Measurements from ENCODE around the gene PKD1. TPM values are rescaled to one million over a fixed set of nuclear protein-coding genes. Genes with fewer than 3 reads are reported as not detected.

The PKD1 gene
- 77.2 and 78.4 TPM in 2 replicates for total RNA-seq

- intact Hi-C loops (cut with micrococcal nuclease), result loop anchor here (1.0 kb wide), 1 partner anchor 113 kb away; no protein-coding TSS in a partner anchor
These were observed at the start of gene PKD1 for GRCh38 chr16:2135770-2136490. Gene PKD1 (minus strand): TSS chr16:2135898. CDS start chr16:2135689, 209 bp downstream.

GRCh38 chr16:2184962-2185361 lies 49.3 kb upstream of the PKD1 start:
- intact Hi-C loops (cut with micrococcal nuclease), result no loop called here

DNA sequence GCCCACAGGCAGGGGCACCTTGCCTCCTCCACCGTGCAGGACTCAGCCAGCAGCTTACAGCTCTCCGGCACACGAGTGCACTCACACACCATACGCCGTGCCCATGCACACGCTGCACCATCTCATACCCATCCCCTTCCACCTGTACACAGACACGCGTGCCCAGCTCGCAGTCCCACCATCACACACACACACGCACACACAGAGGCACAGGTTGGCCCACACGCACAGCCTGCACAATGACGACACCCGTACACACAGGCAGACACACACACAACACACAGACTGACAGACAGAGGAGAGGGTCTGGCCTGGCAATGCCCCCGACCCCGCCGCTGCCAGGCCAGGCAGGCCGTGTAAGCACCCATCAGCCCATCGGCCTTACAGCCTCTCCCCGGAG lies 48.6 kb upstream of the PKD1 start:
- intact Hi-C loops (cut with micrococcal nuclease), result no loop called here

DNA sequence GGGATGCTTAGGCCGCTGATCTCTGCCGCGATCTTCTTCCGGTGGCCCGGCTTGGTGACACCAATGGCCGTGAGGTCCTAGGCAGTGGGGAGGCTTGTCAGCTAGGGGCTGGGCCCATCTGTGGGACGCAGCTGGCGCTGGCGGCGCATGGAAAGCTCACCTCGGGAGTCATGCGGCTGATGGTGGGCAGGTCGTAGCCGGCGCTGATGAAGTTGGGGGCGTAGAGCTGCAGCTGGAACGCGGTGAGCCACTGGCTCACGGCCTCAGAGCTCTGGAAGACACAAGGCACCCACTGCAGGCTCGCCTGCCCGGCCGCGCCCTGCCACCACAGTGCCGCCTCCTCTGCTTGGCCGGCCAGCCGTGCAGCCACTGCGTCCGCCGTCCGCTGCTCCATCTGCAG lies 48.0 kb upstream of the PKD1 start:
- intact Hi-C loops (cut with micrococcal nuclease), result no loop called here

DNA sequence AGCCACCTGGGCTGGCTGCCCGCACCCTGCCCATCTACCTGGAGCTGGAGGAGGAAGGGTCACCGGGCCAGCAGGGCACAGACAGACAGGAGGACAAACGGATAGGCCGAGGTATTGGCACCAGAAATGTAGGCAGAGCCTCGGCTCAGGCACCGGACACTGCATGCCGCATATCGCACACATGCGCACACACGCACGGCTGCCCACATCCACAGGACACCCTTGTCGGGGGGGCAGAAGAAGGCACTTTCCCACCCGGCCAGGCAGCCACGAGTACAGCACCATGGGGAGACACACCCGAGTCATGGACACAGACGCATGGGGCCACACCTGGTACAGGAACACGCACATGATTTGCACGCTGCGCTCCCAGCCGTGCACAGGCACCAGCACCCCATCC lies 46.3 kb upstream of the PKD1 start:
- intact Hi-C loops (cut with micrococcal nuclease), result no loop called here

GRCh38 chr16:2180962-2181923 lies 45.5 kb upstream of the PKD1 start:
- intact Hi-C loops (cut with micrococcal nuclease), result no loop called here

DNA sequence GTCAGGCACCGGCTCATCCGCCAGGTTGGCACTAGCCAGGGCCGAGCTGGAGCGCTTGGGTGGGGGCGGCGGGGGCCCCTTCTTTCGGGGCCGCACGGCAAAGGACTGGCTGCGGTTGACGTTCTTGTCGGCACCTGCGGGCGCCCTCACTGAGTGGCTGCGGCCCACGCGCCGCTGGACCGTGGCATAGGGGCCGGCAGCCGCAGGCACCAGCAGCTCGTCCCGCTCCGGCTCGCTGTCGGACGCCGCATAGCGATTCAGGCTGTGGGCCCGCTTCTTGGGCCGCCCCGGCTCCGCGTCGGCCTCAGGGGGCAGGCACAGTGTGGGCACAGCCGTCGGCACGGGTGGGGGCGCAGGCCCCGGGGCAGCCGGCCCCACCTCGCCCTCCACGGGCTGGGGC lies 44.8 kb upstream of the PKD1 start:
- intact Hi-C loops (cut with micrococcal nuclease), result no loop called here

- intact Hi-C loops (cut with micrococcal nuclease), result no loop called here
These were observed 43.9 kb upstream of the PKD1 start for GRCh38 chr16:2179576-2179975.

DNA sequence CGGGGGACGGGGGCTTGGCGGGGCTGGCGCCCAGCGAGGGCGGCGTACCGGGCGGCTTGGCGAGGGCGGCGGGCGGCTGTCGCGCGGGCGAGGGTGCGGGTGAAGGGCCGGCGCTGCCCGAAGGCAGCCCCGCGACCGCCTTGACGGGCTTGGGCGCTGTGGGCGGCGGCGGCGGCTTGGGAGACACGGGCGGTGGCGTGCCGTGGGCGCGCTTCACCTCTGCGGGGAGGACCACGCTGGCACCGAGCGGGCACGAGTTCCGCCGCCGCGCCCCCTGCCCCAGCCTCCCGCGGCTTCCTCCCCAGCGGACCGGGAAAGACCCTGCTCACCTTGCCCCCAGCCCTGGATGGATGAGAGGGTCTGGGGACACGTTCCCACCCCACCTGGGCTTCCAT lies 43.4 kb upstream of the PKD1 start:
- intact Hi-C loops (cut with micrococcal nuclease), result no loop called here

DNA sequence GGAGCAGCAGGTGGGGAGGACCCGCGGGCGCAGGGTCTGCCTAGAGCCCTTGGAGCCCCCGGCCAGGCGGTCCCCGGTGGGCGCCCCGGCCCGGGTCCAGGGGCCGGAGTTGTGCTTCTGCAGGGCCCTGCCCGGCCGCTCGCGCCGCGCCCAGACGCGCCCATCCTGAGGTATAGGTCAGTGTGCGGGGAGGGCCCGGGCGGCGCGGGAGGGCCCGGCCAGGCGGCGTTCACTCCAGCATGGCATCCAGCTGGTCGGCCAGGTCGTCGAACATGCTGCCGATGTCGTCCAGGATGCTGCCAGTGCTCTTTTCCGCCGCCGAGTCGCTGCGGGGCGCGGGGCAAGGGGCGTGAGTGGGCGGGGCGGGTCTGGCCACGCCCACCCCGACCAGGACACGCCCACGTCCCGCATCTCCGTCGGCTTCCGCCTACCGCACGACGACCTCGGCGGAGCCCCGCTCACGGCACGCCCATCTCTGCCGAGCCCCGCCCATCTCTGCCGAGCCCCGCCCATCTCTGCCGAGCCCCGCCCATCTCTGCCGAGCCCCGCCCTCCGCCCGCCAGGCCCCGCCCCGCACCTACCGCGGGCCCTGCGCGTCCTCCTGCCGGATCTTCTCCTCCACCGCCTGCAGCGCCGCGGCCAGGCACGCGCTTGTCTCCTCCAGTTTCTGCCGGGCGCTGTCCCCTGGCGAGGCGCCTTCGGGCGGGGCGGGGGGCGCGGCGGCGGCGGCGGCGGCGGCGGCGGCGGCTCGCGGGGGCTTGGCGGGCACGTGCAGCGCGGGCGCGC lies 42.8 kb upstream of the PKD1 start:
- intact Hi-C loops (cut with micrococcal nuclease), result no loop called here

DNA sequence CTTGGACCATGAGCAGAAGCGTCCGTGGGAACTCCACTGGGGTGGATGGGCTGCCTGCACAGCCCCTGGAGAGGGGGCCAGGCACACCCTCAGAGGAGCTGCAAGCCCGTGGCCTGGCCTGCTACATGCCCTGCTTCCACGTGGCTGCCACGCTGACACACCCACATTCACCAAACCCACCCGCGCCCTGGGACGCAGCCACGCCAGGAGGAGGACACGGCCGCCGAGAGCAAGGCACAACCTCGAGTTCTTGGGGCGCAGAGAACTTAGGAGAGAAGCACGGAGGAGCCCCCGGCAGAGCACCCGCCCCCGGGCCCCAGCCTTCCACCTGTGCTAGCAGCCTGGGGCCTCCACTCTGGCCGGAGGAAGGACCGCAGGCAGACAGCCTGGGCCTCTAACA lies 41.9 kb upstream of the PKD1 start:
- intact Hi-C loops (cut with micrococcal nuclease), result no loop called here

DNA sequence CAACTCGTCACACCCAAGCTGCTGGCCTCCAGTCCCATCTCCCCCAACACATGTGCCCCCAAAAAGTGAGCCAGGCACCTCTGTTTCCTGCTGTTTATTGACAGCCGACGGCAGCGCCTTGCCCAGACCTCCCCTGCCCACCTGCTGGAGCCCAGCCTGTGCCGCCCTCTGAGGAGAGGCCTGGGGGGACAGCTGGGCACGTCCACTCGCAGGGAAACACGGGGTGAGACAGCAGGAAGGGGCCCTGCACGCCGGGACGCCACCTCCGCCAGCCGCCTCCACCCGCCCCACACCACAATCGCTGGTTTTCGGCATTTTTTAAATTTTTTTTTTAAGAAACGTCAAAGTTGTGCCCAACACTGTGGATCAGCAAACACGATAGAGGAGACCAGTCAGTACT lies 41.4 kb upstream of the PKD1 start:
- intact Hi-C loops (cut with micrococcal nuclease), result no loop called here

DNA sequence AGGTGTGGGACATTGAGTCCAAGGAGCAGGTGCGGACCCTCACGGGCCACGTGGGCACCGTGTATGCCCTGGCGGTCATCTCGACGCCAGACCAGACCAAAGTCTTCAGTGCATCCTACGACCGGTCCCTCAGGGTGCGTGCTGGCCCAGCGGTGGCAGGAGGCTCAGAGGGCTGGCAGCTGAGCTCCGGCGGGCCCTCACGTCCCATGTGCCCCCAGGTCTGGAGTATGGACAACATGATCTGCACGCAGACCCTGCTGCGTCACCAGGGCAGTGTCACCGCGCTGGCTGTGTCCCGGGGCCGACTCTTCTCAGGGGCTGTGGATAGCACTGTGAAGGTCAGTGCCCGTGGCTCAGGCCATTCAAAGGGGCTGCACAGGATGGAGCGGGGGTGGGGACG lies 40.3 kb upstream of the PKD1 start:
- intact Hi-C loops (cut with micrococcal nuclease), result no loop called here

- intact Hi-C loops (cut with micrococcal nuclease), result no loop called here
These were observed 39.8 kb upstream of the PKD1 start for GRCh38 chr16:2175454-2175853.

- intact Hi-C loops (cut with micrococcal nuclease), result no loop called here
These were observed 38.9 kb upstream of the PKD1 start for GRCh38 chr16:2174396-2175131.

DNA sequence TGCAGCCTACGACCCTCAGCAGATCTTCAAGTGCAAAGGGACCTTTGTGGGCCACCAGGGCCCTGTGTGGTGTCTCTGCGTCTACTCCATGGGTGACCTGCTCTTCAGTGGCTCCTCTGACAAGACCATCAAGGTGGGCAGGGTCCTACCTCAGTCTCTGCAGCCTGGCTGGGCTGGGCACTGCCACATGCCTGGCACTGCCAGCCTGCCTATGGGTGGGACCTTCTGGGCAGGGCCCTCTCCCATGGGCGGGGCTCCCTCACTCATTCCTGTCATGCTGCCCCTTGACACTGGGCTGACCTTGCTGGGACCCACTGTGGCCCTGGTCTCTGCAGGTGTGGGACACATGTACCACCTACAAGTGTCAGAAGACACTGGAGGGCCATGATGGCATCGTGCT lies 38.2 kb upstream of the PKD1 start:
- intact Hi-C loops (cut with micrococcal nuclease), result no loop called here

DNA sequence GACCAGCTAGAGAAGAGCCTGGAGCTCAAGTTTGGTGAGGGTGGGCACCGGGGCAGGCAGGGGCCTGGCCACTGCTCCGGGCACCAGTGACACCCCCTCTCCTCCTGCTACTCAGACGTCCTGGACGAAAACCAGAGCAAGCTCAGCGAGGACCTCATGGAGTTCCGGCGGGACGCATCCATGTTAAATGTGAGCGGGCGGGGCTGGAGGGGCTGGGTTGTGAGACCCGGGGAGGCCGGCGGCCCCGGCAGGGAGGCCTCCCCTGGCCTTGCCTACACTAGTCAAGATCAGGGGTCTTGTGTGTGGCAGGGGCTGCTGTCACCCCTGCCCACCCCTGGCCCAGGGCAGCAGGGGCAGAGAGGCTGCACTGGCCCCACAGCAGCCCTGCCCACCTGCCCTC lies 37.7 kb upstream of the PKD1 start:
- intact Hi-C loops (cut with micrococcal nuclease), result no loop called here

DNA sequence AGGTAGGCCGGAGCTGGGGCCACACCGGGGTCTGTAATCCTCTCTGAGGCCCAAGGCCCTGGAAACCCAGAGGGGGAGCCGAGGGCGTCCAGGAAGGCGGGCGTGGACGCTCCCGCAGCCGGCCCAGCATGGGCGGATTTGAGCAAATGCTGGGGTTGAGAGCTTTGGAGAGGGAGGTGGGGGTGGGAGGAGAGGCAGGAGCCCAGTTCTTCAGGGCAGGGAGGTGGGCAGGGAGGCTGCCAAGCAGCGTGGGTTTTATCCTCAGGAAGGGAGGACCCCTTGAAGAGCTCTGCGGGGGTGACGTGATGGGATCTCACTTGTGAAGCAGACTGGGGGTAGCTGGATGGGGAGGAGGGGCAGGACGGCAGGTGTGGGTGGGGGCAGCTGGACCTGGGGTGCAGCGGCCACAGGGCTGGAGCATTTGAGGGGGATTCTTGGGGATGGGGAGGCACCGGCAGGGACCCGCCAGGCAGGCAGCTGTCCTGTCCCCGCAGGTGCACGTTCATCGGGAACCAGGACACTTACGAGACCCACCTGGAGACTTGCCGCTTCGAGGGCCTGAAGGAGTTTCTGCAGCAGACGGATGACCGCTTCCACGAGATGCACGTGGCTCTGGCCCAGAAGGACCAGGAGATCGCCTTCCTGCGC lies 37.1 kb upstream of the PKD1 start:
- intact Hi-C loops (cut with micrococcal nuclease), result no loop called here

DNA sequence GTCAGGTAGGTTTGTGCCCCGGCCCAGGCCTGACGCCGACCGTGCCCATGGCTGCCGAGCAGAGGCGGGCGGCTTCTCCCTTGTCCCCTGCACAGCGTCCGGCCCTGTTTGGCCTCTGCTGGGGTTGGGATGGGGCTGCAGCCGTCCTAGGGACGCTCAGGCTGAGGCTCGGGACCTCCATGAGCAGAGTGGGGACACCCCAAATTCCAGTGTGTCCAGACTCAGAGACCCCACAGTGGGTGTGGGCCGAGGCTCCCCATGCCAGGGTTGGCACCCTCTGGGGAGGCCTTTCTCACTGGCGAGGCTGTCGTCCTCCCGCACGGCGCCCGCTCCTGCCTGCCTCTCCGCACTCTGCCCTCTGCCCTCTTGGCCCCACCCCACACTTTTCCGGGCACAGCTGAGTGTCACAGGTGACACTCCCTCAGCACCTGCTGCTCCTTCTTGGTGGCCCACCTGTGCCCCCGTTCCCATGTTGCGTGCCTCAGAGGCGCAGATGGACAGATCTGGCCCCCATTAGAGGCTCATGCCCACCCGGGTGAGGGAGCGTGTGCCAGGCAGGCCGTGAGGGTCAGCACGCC lies 36.0 kb upstream of the PKD1 start:
- intact Hi-C loops (cut with micrococcal nuclease), result no loop called here
